Measurements from ENCODE around the gene C1QTNF6. TPM values are rescaled to one million over a fixed set of nuclear protein-coding genes. Genes with fewer than 3 reads are reported as not detected.

The C1QTNF6 gene
- total RNA-seq, 2 donors from 2014 or later, result 9.3 to 16.7 TPM

- H3K4me1 ChIP-seq, result peaks cover 26% of the 10 kb centered on the region
- no peaks in the 10 kb centered on the region for H3K36me3 ChIP-seq
- peak; percentile 95 for TF ChIP-seq CTCF (IDR thresholded peaks at IDR 0.05)
- H3K27ac ChIP-seq, result peak overlapping the region; percentile 82
- DNase-seq, result peak; percentile 95
- H3K27me3 ChIP-seq, result no peaks in the 10 kb centered on the region
- intact Hi-C loops (cut with DNase I), result loop anchor here (1.0 to 5.0 kb wide), 2 partner anchors 32 to 121 kb away; no protein-coding TSS in a partner anchor
- H3K9me3 ChIP-seq, result no peaks in the 10 kb centered on the region
- H3K4me3 ChIP-seq, result peak overlapping the region; percentile 43
- peak overlapping the region; percentile 80 to 96 for H3K9ac ChIP-seq (ENCODE audit: low read depth in 2 of 2, low read length in 2 of 2)
These were observed 10.4 kb upstream of the C1QTNF6 start for GRCh38 chr22:37198258-37199102.

GRCh38 chr22:37197451-37198257, 9.6 kb upstream of the C1QTNF6 start:
- Histone ChIP-seq H3K9me3 (no peaks in the 10 kb centered on the region), H3K9ac (ENCODE audit: low read depth in 2 of 2, low read length in 2 of 2) (peak overlapping the region; percentile 48 to 70), H3K27ac (peak overlapping the region; percentile 82), H3K36me3 (no peaks in the 10 kb centered on the region), H3K4me3 (peak overlapping the region; percentile 43), H3K4me1 (peaks cover 31% of the 10 kb centered on the region), H3K27me3 (no peaks in the 10 kb centered on the region)
- TF ChIP-seq CTCF (IDR thresholded peaks at IDR 0.05), result no peak
- intact Hi-C loops (cut with DNase I), result loop anchor here (1.0 to 5.0 kb wide), 2 partner anchors 31 to 120 kb away; no protein-coding TSS in a partner anchor
- peak; percentile 70 for DNase-seq

GRCh38 chr22:37196539-37197450, 8.7 kb upstream of the C1QTNF6 start:
- peaks cover 31% of the 10 kb centered on the region for H3K4me1 ChIP-seq
- H3K4me3 ChIP-seq, result no peak overlapping the region
- no peaks in the 10 kb centered on the region for H3K36me3 ChIP-seq
- H3K27ac ChIP-seq, result peak overlapping the region; percentile 82
- intact Hi-C loops (cut with DNase I), result loop anchor here (5.0 kb wide), 1 partner anchor 119 kb away; no protein-coding TSS in a partner anchor
- peak; percentile 93 for DNase-seq
- peak overlapping the region; percentile 8 to 70 for H3K9ac ChIP-seq (ENCODE audit: low read depth in 2 of 2, low read length in 2 of 2)
- H3K27me3 ChIP-seq, result no peaks in the 10 kb centered on the region
- TF ChIP-seq CTCF (IDR thresholded peaks at IDR 0.05), result peak; percentile 26
- no peaks in the 10 kb centered on the region for H3K9me3 ChIP-seq

- no peaks in the 10 kb centered on the region for H3K27me3 ChIP-seq
- no peak for DNase-seq
These were observed 7.9 kb upstream of the C1QTNF6 start for GRCh38 chr22:37195921-37196320.

More at GRCh38 chr22:37195921-37196320, 7.9 kb upstream of the C1QTNF6 start:
- H3K27ac ChIP-seq, result peak overlapping the region; percentile 82
- TF ChIP-seq CTCF (IDR thresholded peaks at IDR 0.05), result no peak
- H3K9ac ChIP-seq (ENCODE audit: low read depth in 2 of 2, low read length in 2 of 2), result peak overlapping the region in 1 of 2 donors; percentile 70
- no peak overlapping the region for H3K4me3 ChIP-seq
- no peaks in the 10 kb centered on the region for H3K9me3 ChIP-seq
- intact Hi-C loops (cut with DNase I), result loop anchor here (5.0 kb wide), 1 partner anchor 119 kb away; no protein-coding TSS in a partner anchor
- no peaks in the 10 kb centered on the region for H3K36me3 ChIP-seq
- peaks cover 31% of the 10 kb centered on the region for H3K4me1 ChIP-seq
